Fibroblast of the aortic adventitia (primary cell): ENCODE results near the gene PTPN3. TPM values are rescaled to one million over a fixed set of nuclear protein-coding genes. Genes with fewer than 3 reads are reported as not detected.

Experiments
- DNase-seq: peaks from one replicate; pipeline ENCODE4 v3.0.0-alpha.2; 2010; ENCODE audit warnings: low read depth
- H3K4me3 ChIP-seq: 2 replicates; pipeline ENCODE4 v1.5.1; 2011; ENCODE audit warnings: low read depth, mild to moderate bottlenecking, control low read depth, low read length, moderate library complexity
- CTCF ChIP-seq: IDR thresholded peaks from 2 replicates; pipeline ENCODE4 v1.5.1; 2011; ENCODE audit warnings: mild to moderate bottlenecking, low read length, control low read depth, inconsistent platforms; ENCODE audit not compliant: insufficient read depth
- small RNA-seq: library from RNA; depleted of rRNA; stranded (forward); fragments of <200 nt; gene quantifications from one replicate; pipeline ENCODE3, GENCODE V24; 2012
- total RNA-seq: library from RNA; depleted of rRNA; stranded (reverse); fragments of >200 nt; gene quantifications from 2 replicates; pipeline ENCODE4 v1.2.3, GENCODE V29; 2012; ENCODE audit warnings: low replicate concordance

PTPN3 gene
- total RNA-seq, 1 donor = 0.99 TPM

- no peak for TF ChIP-seq CTCF
- DNase-seq = no peak
- no peak overlapping the region for H3K4me3 ChIP-seq
Observed at GRCh38 chr9:109336409-109336808, 161.7 kb downstream of the PTPN3 start.

GRCh38 chr9:109335929-109336328 lies 162.2 kb downstream of the PTPN3 start:
- DNase-seq = no peak
- TF ChIP-seq CTCF = no peak
- H3K4me3 ChIP-seq = no peak overlapping the region

- TF ChIP-seq CTCF = no peak
- no peak for DNase-seq
- no peak overlapping the region for H3K4me3 ChIP-seq
Observed at GRCh38 chr9:109335121-109335520, 163.0 kb downstream of the PTPN3 start.

- H3K4me3 ChIP-seq = no peak overlapping the region
- no peak for TF ChIP-seq CTCF
- peak; percentile 69 for DNase-seq
Observed at GRCh38 chr9:109331353-109331752, 166.8 kb downstream of the PTPN3 start.

DNA sequence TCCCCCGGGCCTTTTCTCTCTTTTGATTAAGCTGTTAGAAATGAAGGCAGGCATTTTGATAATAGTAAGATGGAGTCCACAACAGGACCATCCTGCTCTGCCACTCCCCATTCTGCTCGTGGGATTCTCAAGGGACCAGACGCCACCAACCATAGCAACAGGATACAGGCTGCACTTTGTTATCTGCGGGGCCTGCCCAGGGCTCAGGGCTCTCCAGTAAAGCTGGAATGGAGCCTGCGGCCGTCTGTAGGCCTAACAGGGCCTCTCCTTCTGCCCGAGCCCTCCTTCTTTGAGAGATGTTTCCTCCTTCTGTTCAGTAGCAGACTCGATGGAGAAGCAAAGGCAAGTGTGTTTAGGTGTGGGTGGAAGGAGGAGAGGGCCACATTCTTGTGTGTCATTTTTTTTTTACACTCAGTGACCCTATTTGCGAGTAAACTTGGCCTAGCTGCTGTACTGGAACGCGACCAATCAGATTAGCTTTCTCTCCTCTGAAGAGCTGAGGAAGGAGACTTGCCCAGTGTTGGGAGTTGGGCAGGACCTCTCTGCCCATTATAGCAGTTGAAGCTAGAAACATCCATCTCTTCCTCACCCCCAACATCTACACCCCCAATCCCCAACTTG lies 168.4 kb downstream of the PTPN3 start:
- DNase-seq = peak; percentile 47
- no peak overlapping the region for H3K4me3 ChIP-seq
- no peak for TF ChIP-seq CTCF

GRCh38 chr9:109328978-109329637 lies 169.0 kb downstream of the PTPN3 start:
- no peak overlapping the region for H3K4me3 ChIP-seq
- peak; percentile 78 for DNase-seq
- TF ChIP-seq CTCF = no peak

Small RNA genes within 50 kb of the gene (small RNA-seq; reads per million reads assigned to genes)
- gene MIR3927 = not detected

Other genes with a start within 250 kb of the PTPN3 start
- 0.08 and 1.8 TPM in 2 replicates for gene EPB41L4B, start 177.2 kb downstream of the PTPN3 start, total RNA-seq